ENCODE measurements around the gene CXCL6.

CXCL6 gene

DNA sequence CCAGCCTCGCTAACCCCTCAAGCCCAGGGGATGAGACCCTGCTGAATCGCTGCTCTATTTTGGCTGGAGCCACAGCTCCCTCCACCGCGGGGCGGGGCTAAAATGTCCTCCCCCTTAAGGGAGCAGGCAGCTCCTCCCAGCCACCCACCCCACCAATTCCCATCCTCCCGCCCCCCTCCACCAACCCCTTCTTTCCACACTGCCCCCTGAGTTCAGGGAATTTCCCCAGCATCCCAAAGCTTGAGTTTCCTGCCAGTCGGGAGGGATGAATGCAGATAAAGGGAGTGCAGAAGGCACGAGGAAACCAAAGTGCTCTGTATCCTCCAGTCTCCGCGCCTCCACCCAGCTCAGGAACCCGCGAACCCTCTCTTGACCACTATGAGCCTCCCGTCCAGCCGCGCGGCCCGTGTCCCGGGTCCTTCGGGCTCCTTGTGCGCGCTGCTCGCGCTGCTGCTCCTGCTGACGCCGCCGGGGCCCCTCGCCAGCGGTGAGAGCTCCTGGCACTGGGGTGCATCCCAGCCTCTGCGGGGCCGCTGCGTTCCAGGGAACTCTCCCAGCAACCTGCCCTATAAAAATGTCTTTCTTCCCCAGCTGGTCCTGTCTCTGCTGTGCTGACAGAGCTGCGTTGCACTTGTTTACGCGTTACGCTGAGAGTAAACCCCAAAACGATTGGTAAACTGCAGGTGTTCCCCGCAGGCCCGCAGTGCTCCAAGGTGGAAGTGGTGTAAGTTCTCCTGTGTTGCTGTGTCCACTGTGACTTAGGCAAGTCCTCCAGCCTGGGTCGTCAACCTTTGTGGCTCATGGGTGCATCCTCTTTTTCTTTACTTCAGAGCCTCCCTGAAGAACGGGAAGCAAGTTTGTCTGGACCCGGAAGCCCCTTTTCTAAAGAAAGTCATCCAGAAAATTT, at the start of gene CXCL6:
Gene CXCL6 (plus strand): TSS at position 306 of the 907 bp plus-strand sequence. CDS start 73 bp downstream, at position 379.
- no peak for DNase-seq (ENCODE audit: low read depth)
- no peak for TF ChIP-seq CTCF (conservative IDR thresholded peaks at IDR 0.05; ENCODE audit: low read length)
- H3K4me3 ChIP-seq (ENCODE audit: low read length), result peak within 1 kb of the TSS; percentile 50

DNA sequence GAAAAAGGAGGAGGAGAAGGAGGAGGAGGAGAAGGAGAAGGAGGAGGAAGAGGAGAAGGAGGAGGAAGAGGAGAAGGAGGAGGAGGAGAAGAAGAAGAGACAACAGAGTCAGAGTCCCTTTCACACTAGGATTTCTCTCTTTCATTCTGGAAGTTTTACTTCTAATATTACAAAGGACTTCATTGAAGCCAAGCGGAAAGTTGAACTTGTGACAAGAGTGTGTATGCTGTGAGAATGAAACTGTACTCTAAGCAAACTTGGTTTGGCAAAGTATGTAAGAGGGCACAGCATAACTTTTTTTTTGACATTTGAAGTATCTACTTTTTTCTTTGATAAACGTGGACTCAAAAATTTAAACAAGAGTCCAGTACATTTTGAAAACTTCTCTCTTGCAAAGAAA, 48.1 kb upstream of the CXCL6 start:
- DNase-seq (ENCODE audit: low read depth), result no peak
- no peak overlapping the region for H3K4me3 ChIP-seq (ENCODE audit: low read length)
- no peak for TF ChIP-seq CTCF (conservative IDR thresholded peaks at IDR 0.05; ENCODE audit: low read length)

- TF ChIP-seq CTCF (conservative IDR thresholded peaks at IDR 0.05; ENCODE audit: low read length), result no peak
- H3K4me3 ChIP-seq (ENCODE audit: low read length), result no peak overlapping the region
- DNase-seq (ENCODE audit: low read depth), result no peak
These were observed 37.6 kb upstream of the CXCL6 start for GRCh38 chr4:73798842-73799241.

- no peak for DNase-seq (ENCODE audit: low read depth)
- no peak for TF ChIP-seq CTCF (conservative IDR thresholded peaks at IDR 0.05; ENCODE audit: low read length)
These were observed 36.3 kb upstream of the CXCL6 start for GRCh38 chr4:73800206-73800605.

GRCh38 chr4:73801692-73802091, 34.8 kb upstream of the CXCL6 start:
- no peak for DNase-seq (ENCODE audit: low read depth)
- no peak overlapping the region for H3K4me3 ChIP-seq (ENCODE audit: low read length)
- TF ChIP-seq CTCF (conservative IDR thresholded peaks at IDR 0.05; ENCODE audit: low read length), result no peak

More at GRCh38 chr4:73800206-73800605, 36.3 kb upstream of the CXCL6 start:
- H3K4me3 ChIP-seq (ENCODE audit: low read length), result no peak overlapping the region

GRCh38 chr4:73803213-73803612, 33.3 kb upstream of the CXCL6 start:
- no peak for TF ChIP-seq CTCF (conservative IDR thresholded peaks at IDR 0.05; ENCODE audit: low read length)
- no peak for DNase-seq (ENCODE audit: low read depth)
- H3K4me3 ChIP-seq (ENCODE audit: low read length), result no peak overlapping the region

DNA sequence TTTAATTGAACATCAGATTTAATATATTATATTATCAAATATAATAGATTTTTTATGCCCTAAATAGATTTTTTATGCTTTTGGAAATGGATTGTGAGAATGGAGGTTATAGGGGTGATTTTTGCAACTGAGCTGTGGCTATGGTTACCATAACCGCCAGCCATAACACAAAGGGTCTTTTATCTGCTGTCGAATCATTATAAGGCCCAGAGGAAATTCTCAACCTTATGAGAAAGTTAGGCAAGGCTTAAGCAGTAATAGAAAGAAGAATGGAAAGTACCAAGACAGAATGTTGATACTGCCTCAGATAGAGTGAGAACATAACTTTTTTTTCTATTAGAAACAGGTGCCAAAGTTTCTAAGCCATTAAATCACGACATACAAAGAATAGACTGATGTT, 26.3 kb upstream of the CXCL6 start:
- no peak for DNase-seq (ENCODE audit: low read depth)
- no peak overlapping the region for H3K4me3 ChIP-seq (ENCODE audit: low read length)
- TF ChIP-seq CTCF (conservative IDR thresholded peaks at IDR 0.05; ENCODE audit: low read length), result no peak

Measured in AG10803 (cell line).